ENCODE data around the gene SEMA5B.

- TF ChIP-seq CTCF (IDR thresholded peaks at IDR 0.05) = no peak
- TF ChIP-seq EZH2 (IDR thresholded peaks at IDR 0.05; ENCODE audit: borderline replicate concordance, insufficient read depth, low read depth, low read length, poor library complexity, severe bottlenecking) = no peak
Measured at GRCh38 chr3:123002100-123002748, 25.3 kb downstream of the SEMA5B start.
